Keratinocyte (primary cell): ENCODE data around the gene DPM2. TPM values are rescaled to one million over a fixed set of nuclear protein-coding genes. Genes with fewer than 3 reads are reported as not detected.

Source experiments
- DNase-seq: peaks from one replicate; pipeline ENCODE4 v3.0.0-alpha.2; 2011; ENCODE audit warnings: low read depth, missing footprints, low spot score
- FAIRE-seq: peaks from 2 replicates; lab custom pipeline; 2011; peaks lifted over from hg19 to GRCh38; lab: Jason Lieb, UNC
- H2AFZ ChIP-seq: 2 replicates; pipeline ENCODE4 v1.6.0; 2012; ENCODE audit warnings: low read length, control low read depth, inconsistent platforms; ENCODE audit not compliant: control insufficient read depth
- H3K27ac ChIP-seq: 2 replicates; pipeline ENCODE4 v1.5.1; 2011; ENCODE audit warnings: low read length; ENCODE audit not compliant: control insufficient read depth, insufficient read depth
- H3K27me3 ChIP-seq: 3 replicates; pipeline ENCODE4 v1.6.0; 2011; ENCODE audit warnings: low read length; ENCODE audit not compliant: control insufficient read depth, insufficient read depth; ENCODE audit errors: extremely low read depth
- H3K36me3 ChIP-seq, 2 experiments: 2 replicates in 1 of 2; 3 replicates in 1 of 2; pipeline ENCODE4 v1.5.1; 2011; ENCODE audit warnings: low read length in 2 of 2, mild to moderate bottlenecking in 1 of 2; ENCODE audit not compliant: control insufficient read depth in 2 of 2, insufficient read depth in 2 of 2; ENCODE audit errors: extremely low read depth in 1 of 2
- H3K4me1 ChIP-seq: 3 replicates; pipeline ENCODE4 v1.5.1; 2011; ENCODE audit warnings: low read length; ENCODE audit not compliant: control insufficient read depth, insufficient read depth; ENCODE audit errors: extremely low read depth
- H3K4me2 ChIP-seq: 3 replicates; pipeline ENCODE4 v1.6.0; 2011; ENCODE audit warnings: low read depth, low read length; ENCODE audit not compliant: control insufficient read depth, insufficient read depth; ENCODE audit errors: extremely low read depth
- H3K4me3 ChIP-seq, 3 experiments: fragments of 200-600 bp in 1 of 3; sonication (generic) in 1 of 3; 2 replicates in 2 of 3; 3 replicates in 1 of 3; pipeline ENCODE4 v1.5.1; 2011 to 2016; ENCODE audit warnings: low read length in 3 of 3, mild to moderate bottlenecking in 3 of 3, control low read depth in 2 of 3, inconsistent platforms in 1 of 3, low read depth in 1 of 3, mixed read lengths in 1 of 3, mixed run types in 1 of 3, moderate library complexity in 1 of 3; ENCODE audit not compliant: control insufficient read depth in 2 of 3, insufficient read depth in 2 of 3; ENCODE audit errors: extremely low read depth in 1 of 3
- H3K79me2 ChIP-seq: 2 replicates; pipeline ENCODE4 v1.6.0; 2012; ENCODE audit warnings: low read length; ENCODE audit not compliant: control insufficient read depth, insufficient read depth
- H3K9ac ChIP-seq: 3 replicates; pipeline ENCODE4 v1.6.0; 2011; ENCODE audit warnings: low read length; ENCODE audit not compliant: control insufficient read depth, insufficient read depth; ENCODE audit errors: extremely low read depth
- H3K9me1 ChIP-seq: 3 replicates; pipeline ENCODE4 v1.6.0; 2011; ENCODE audit warnings: low read length; ENCODE audit not compliant: control insufficient read depth, insufficient read depth; ENCODE audit errors: extremely low read depth
- H3K9me3 ChIP-seq: 2 replicates; pipeline ENCODE4 v1.5.1; 2012; ENCODE audit warnings: low read depth, low read length; ENCODE audit not compliant: control insufficient read depth
- H4K20me1 ChIP-seq: 3 replicates; pipeline ENCODE4 v1.6.0; 2011; ENCODE audit warnings: low read length; ENCODE audit not compliant: control insufficient read depth, insufficient read depth; ENCODE audit errors: extremely low read depth
- EZH2 ChIP-seq: IDR thresholded peaks from one replicate; pipeline ENCODE4 v1.6.1; 2012; ENCODE audit warnings: inconsistent platforms, mild to moderate bottlenecking, low read length, moderate library complexity
- dilution Hi-C: fragments of 300-500 bp; cut with MboI; formaldehyde crosslinking; loops from one replicate; pipeline ENCODE4 v1.7.0; 2020; ENCODE audit warnings: low sequenced_read_pairs; ENCODE audit not compliant: extremely low pct_ligation_motif_present
- polyA plus RNA-seq, 5 experiments: library from polyadenylated mRNA; depleted of rRNA in 3 of 5; stranded (reverse) in 3 of 5; stranded (forward) in 1 of 5; unstranded in 1 of 5; fragments of >200 nt; gene quantifications; 1 replicate in 1 of 5; 2 replicates in 3 of 5; 3 replicates in 1 of 5; pipeline versions ENCODE4 v1.2.1 to v1.2.3, GENCODE V29; 2011 to 2012; ENCODE audit warnings: missing spikeins in 2 of 5, low read depth in 1 of 5, low replicate concordance in 1 of 5
- TF ChIP-seq, protein P1 (sequence below), 3 experiments: IDR thresholded peaks in 1 of 3; conservative IDR thresholded peaks in 1 of 3; optimal IDR thresholded peaks in 1 of 3; 2 replicates in 2 of 3; 3 replicates in 1 of 3; pipeline versions ENCODE3 to v1.5.1; 2011; ENCODE audit warnings: low read length in 3 of 3, mild to moderate bottlenecking in 3 of 3, moderate library complexity in 2 of 3, control low read depth in 1 of 3, inconsistent platforms in 1 of 3; ENCODE audit not compliant: insufficient read depth in 2 of 3; ENCODE audit errors: extremely low read depth in 1 of 3

Gene DPM2
- polyA plus RNA-seq, 1 donor (not counting 4 experiments of a cell fraction or from before 2014, with no cell fraction given), result 31.1 TPM

DNA sequence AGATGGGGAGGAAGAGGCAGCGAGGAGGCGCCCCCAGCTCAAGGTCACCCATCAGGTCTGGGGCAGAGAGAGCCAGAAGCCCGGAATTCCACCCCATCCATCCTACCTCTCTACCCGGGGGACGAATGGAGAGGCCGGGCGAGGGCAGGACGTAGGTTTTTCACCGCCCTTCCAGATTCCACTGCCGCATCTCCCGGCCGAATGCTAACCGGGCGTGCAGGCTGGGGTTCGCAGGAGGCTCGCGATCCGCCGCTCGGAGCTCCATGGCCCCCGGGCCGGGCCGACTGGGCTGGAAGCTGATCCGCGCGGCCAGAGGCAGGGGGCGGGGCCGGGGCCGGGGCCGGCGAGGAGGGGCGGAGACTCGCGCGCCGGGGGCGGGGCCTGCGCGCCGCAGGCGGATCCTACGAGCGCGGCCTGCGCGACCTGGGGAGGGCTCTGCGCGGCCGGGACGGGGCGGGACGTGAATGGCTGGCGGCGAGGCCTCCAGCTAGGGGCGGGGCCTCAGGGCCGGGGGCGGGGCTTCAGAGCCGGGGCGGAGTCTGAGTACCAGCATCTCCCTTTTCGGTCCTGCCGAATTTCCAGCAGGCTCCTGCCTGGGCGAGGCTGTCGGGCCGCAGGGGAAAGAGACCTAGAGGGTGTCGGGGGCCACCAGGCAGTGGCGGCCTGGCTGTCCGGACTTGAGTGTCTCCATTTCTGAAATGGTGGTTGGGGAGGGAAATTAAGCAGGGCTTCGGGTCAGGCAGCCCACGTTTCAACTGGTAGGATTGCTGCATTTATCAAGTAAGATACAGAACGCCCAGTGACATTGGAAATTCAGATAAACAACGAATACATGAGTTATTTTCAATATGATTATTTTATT, 20.7 kb downstream of the DPM2 start, which contains the start of gene ST6GALNAC4:
ST6GALNAC4 (minus strand) TSS at position 322 of the 862 bp plus-strand sequence. CDS start 622 bp downstream, outside the sequence.
- Histone ChIP-seq H3K9me1 (no peaks in the 10 kb centered on the region), H3K4me1 (peaks cover 27% of the 10 kb centered on the region), H2AFZ (peak within 1 kb of the TSS; percentile 35), H3K4me2 (peak within 1 kb of the TSS; percentile 82), H3K36me3 (peaks cover 0 to 1% of the 10 kb centered on the region in 2 experiments), H3K4me3 (peak within 1 kb of the TSS; percentile 50 to 62 (median 55)), H3K27ac (peak within 1 kb of the TSS; percentile 20), H4K20me1 (no peaks in the 10 kb centered on the region), H3K27me3 (no peaks in the 10 kb centered on the region), H3K9me3 (no peaks in the 10 kb centered on the region), H3K9ac (peak within 1 kb of the TSS; percentile 50), H3K79me2 (no peaks in the 10 kb centered on the region)
- FAIRE-seq (no peak), DNase-seq (no peak)
- dilution Hi-C loops, result no loop called here
- no peak for TF ChIP-seq EZH2
- TF ChIP-seq, protein P1, sequence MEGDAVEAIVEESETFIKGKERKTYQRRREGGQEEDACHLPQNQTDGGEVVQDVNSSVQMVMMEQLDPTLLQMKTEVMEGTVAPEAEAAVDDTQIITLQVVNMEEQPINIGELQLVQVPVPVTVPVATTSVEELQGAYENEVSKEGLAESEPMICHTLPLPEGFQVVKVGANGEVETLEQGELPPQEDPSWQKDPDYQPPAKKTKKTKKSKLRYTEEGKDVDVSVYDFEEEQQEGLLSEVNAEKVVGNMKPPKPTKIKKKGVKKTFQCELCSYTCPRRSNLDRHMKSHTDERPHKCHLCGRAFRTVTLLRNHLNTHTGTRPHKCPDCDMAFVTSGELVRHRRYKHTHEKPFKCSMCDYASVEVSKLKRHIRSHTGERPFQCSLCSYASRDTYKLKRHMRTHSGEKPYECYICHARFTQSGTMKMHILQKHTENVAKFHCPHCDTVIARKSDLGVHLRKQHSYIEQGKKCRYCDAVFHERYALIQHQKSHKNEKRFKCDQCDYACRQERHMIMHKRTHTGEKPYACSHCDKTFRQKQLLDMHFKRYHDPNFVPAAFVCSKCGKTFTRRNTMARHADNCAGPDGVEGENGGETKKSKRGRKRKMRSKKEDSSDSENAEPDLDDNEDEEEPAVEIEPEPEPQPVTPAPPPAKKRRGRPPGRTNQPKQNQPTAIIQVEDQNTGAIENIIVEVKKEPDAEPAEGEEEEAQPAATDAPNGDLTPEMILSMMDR (optimal IDR thresholded peaks at IDR 0.05 in 1 of 3, IDR thresholded peaks at IDR 0.05 in 1 of 3, conservative IDR thresholded peaks at IDR 0.05 in 1 of 3; ENCODE audit: extremely low read depth in 1 of 3, insufficient read depth in 2 of 3, low read length in 3 of 3), result no peak

DNA sequence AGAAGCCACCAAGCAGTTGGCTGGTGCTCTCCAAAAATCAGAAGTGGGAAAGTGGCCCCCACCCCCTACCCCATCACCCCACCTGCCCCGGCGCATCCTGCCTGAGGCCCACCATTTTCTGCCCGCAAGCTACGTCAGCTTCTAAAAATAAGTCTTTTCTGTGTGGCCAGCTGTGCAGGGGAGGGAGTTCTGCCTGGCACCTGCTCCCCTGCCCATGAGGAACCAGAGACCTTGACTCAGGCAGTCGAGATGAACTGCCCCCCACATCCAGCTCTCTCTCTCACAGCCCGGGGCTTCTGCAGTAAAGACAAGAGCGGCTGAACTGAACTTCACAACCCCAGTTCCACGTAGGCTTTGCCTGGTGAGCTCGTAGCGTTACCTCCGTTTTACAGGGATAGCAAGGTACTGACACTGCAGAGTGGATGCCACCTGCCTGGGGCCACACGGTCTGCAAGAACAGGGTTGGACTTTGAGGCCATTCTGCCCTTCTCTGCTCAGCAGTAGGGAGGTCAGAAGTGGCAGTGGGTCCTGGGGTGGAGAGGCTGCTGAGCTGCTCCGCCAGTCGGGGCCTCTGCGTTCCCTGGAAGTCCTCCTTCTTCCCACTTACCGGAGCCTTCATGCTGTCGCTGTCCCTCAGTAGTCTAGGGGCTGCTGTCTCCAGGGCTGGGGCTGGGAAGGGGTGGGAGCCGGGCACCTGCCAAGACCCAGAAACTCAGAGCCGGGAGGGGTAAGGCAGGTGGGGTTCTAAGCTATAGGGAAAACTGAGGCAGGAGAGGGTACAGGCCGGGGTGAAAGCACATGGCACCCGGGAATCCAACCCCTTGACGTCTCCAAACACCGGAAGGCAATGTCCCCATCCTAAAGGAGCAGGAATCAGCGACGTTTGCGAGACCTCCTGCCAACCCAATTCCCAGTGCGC, 21.6 kb downstream of the DPM2 start:
- FAIRE-seq (no peak), DNase-seq (no peak)
- Histone ChIP-seq H2AFZ (peak overlapping the region; percentile 35), H3K79me2 (no peaks in the 10 kb centered on the region), H3K4me1 (peaks cover 27% of the 10 kb centered on the region), H4K20me1 (no peaks in the 10 kb centered on the region), H3K9me3 (no peaks in the 10 kb centered on the region), H3K27ac (no peak overlapping the region), H3K36me3 (peaks cover 0 to 4% of the 10 kb centered on the region in 2 experiments), H3K4me2 (peak overlapping the region; percentile 57), H3K9ac (peak overlapping the region; percentile 35), H3K27me3 (no peaks in the 10 kb centered on the region), H3K9me1 (no peaks in the 10 kb centered on the region), H3K4me3 (peak overlapping the region; percentile 36 to 55 (median 50))
- dilution Hi-C loops, result no loop called here
- no peak for TF ChIP-seq EZH2
- TF ChIP-seq, protein P1 (optimal IDR thresholded peaks at IDR 0.05 in 1 of 3, IDR thresholded peaks at IDR 0.05 in 1 of 3, conservative IDR thresholded peaks at IDR 0.05 in 1 of 3; ENCODE audit: extremely low read depth in 1 of 3, insufficient read depth in 2 of 3, low read length in 3 of 3), result no peak
